Thyroid gland (tissue), 4 donors: Measurements from ENCODE around the gene TMEM259. TPM values are rescaled to one million over a fixed set of nuclear protein-coding genes. Genes with fewer than 3 reads are reported as not detected.

ENCODE experiments used
- DNase-seq, 2 donors: peaks; one replicate each; pipeline ENCODE4 v3.0.0-alpha.2; 2019
- H3K27ac ChIP-seq, 3 donors: fragments of 200-600 bp; sonication (generic); 1 replicate in 2 of 3; 2 replicates in 1 of 3; pipeline ENCODE4 v1.5.1; 2016 to 2019; ENCODE audit warnings: mild to moderate bottlenecking in 1 of 3, moderate library complexity in 1 of 3
- H3K27me3 ChIP-seq: fragments of 200-600 bp; sonication (generic); one replicate; pipeline ENCODE4 v1.5.1; 2019
- H3K36me3 ChIP-seq, 2 donors: fragments of 200-600 bp; sonication (generic); one replicate each; pipeline ENCODE4 v1.5.1; 2016 to 2019
- H3K4me1 ChIP-seq, 2 donors: fragments of 200-600 bp; sonication (generic); one replicate each; pipeline ENCODE4 v1.5.1; 2017 to 2019
- H3K4me3 ChIP-seq, 3 donors: fragments of 200-600 bp; sonication (generic); replicated peaks in 1 of 3; 1 replicate in 2 of 3; 2 replicates in 1 of 3; pipeline ENCODE4 v1.5.1; 2016; ENCODE audit warnings: mild to moderate bottlenecking in 1 of 3
- H3K9me3 ChIP-seq: fragments of 200-600 bp; sonication (generic); one replicate; pipeline ENCODE4 v1.5.1; 2017
- POLR2A ChIP-seq, 2 donors: fragments of 450-650 bp; IDR thresholded peaks; one replicate each; pipeline ENCODE4 v1.6.1; 2017; ENCODE audit warnings: antibody characterized with exemption in 2 of 2, mild to moderate bottlenecking in 2 of 2, moderate library complexity in 1 of 2
- WGBS, 2 donors: methylation state at CpG; one replicate each; pipeline ENCODE4 v1.1.5; 2017; 5-methylcytosine and 5-hydroxymethylcytosine counted together
- intact Hi-C: fragments of 100-400 bp; cut with DNase I; formaldehyde crosslinking; loops from one replicate; pipeline ENCODE4 v1.15.1; 2023
- total RNA-seq, 4 donors: library from RNA; depleted of rRNA; stranded (reverse); fragments of >200 nt; gene quantifications; one replicate each; pipeline ENCODE4 v1.2.3, GENCODE V29; 2016
- TF ChIP-seq, protein P1 (sequence below), 6 experiments: fragments of 200-600 bp in 3 of 6; fragments of 450-650 bp in 3 of 6; sonication (generic) in 3 of 6; IDR thresholded peaks; one replicate each; pipeline ENCODE4 v1.5.1; 2016 to 2019; ENCODE audit warnings: antibody characterized with exemption in 6 of 6, mild to moderate bottlenecking in 2 of 6, inconsistent platforms in 1 of 6, moderate library complexity in 1 of 6

TMEM259 gene
- total RNA-seq, 4 donors from 2014 or later: 162 to 238 (median 192) TPM

GRCh38 chr19:971795-972194 is 49.1 kb downstream of the TMEM259 start:
- no peak overlapping the region for H3K4me3 ChIP-seq
- H3K9me3 ChIP-seq: no peaks in the 10 kb centered on the region
- H3K27me3 ChIP-seq: no peaks in the 10 kb centered on the region
- no peak for TF ChIP-seq POLR2A (IDR thresholded peaks at IDR 0.05)
- TF ChIP-seq, protein P1, sequence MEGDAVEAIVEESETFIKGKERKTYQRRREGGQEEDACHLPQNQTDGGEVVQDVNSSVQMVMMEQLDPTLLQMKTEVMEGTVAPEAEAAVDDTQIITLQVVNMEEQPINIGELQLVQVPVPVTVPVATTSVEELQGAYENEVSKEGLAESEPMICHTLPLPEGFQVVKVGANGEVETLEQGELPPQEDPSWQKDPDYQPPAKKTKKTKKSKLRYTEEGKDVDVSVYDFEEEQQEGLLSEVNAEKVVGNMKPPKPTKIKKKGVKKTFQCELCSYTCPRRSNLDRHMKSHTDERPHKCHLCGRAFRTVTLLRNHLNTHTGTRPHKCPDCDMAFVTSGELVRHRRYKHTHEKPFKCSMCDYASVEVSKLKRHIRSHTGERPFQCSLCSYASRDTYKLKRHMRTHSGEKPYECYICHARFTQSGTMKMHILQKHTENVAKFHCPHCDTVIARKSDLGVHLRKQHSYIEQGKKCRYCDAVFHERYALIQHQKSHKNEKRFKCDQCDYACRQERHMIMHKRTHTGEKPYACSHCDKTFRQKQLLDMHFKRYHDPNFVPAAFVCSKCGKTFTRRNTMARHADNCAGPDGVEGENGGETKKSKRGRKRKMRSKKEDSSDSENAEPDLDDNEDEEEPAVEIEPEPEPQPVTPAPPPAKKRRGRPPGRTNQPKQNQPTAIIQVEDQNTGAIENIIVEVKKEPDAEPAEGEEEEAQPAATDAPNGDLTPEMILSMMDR (IDR thresholded peaks at IDR 0.05): no peak
- peaks cover 11 to 22% of the 10 kb centered on the region in 2 donors for H3K36me3 ChIP-seq
- H3K4me1 ChIP-seq: no peaks in the 10 kb centered on the region
- no peak for DNase-seq
- WGBS, 2 donors: 93 to 94% methylated on average over 24 of the region's 24 CpGs
- no peak overlapping the region for H3K27ac ChIP-seq
- intact Hi-C loops: no loop called here

DNA sequence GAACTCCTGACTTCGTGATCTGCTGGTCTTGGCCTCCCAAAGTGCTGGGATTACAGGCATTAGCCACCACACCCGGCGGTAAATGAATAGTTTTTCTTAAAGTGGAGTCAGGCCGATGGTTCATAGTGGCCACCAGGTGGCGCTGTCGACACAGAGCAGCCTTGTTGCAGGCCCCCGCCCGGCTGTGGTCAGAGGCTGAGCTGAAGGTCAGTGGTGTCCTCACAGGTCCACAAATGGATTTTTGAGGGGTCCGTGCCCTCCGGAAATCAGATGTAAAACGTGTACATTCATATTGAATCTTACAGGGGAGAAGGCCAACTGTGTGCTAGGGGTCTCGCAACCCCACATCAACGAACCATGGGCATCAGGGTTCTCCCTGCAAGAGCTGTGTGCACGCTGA is 50.2 kb downstream of the TMEM259 start:
- intact Hi-C loops: no loop called here
- DNase-seq: no peak
- Histone ChIP-seq H3K27ac (no peak overlapping the region), H3K36me3 (peaks cover 11 to 27% of the 10 kb centered on the region in 2 donors), H3K4me1 (no peaks in the 10 kb centered on the region), H3K4me3 (no peak overlapping the region), H3K9me3 (no peaks in the 10 kb centered on the region), H3K27me3 (no peaks in the 10 kb centered on the region)
- TF ChIP-seq POLR2A (IDR thresholded peaks at IDR 0.05): no peak
- TF ChIP-seq, protein P1 (IDR thresholded peaks at IDR 0.05): peak in 2 of 6 experiments; percentile 34 to 38
- WGBS, 2 donors: 92% methylated on average over 10 to 14 of the region's 14 CpGs

DNA sequence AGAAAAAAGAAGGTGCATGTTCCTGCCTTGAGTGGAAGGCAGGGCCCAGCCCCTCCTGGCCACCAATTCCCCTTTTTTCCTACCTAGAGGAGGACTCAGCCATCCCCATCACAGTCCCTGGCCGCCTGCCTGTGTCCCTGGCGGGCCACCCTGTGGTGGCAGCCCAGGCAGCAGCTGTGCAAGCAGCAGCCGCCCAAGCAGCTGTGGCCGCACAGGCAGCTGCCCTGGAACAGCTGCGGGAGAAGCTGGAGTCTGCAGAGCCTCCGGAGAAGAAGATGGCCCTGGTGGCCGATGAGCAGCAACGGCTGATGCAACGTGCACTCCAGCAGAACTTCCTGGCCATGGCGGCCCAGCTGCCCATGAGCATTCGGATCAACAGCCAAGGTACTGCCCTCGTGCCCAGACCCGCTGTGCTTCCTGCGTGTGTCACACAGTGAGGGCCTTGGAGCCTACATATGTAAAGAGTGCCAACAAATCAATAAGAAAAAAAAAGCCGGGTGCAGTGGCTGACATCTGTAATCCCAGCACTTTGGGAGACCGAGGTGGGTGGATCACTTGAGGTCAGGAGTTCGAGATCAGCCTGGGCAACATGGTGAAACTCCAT is 54.3 kb downstream of the TMEM259 start:
- Histone ChIP-seq H3K4me1 (no peaks in the 10 kb centered on the region), H3K4me3 (no peak overlapping the region), H3K36me3 (peaks cover 6 to 24% of the 10 kb centered on the region in 2 donors), H3K9me3 (no peaks in the 10 kb centered on the region), H3K27me3 (no peaks in the 10 kb centered on the region), H3K27ac (no peak overlapping the region)
- TF ChIP-seq POLR2A (IDR thresholded peaks at IDR 0.05): no peak
- TF ChIP-seq, protein P1 (IDR thresholded peaks at IDR 0.05): no peak
- DNase-seq: no peak
- WGBS, 2 donors: 89 to 96% methylated on average over 14 to 17 of the region's 17 CpGs
- intact Hi-C loops: no loop called here

DNA sequence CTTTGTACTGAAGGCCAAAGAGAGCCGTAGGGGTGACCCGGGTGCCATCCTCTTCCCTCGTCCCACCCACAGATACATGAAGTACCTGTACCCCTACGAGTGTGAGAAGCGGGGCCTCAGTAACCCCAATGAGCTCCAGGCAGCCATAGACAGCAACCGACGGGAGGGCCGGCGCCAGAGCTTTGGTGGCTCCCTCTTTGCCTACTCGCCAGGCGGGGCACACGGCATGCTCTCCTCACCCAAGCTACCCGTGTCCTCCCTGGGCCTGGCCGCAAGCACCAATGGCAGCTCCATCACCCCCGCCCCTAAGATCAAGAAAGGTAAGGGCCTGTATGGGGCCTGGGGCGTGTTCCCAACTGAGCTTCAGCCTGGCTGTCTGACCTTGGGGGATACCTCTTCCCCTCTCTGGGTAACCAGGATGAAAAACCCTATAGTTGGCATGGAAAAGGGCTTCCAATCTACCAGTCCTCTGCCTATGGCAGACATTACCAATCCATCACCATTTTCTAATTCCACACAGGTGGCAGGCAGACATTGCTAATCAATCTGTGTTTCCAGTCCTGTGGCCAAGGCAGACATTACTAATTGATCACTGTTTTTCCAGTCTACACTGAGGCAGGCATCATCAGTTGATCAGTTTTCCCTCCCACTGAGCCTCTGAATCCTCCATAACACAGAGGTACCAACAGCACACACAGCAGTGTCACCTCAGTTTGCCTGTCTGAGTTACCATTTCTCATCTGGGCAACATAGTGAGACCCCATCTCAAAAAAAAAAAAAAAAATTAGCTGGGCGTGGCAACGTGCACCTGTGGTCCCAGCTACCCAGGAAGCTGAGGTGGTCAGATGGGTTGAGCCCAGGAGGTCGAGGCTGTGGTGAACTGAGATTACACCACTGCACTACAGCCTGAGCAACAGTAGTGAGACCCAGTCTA is 55.9 kb downstream of the TMEM259 start:
- WGBS, 2 donors: 97 to 99% methylated on average over 17 to 19 of the region's 19 CpGs
- Histone ChIP-seq H3K36me3 (peaks cover 0 to 14% of the 10 kb centered on the region in 2 donors), H3K4me1 (no peaks in the 10 kb centered on the region), H3K27ac (no peak overlapping the region), H3K27me3 (no peaks in the 10 kb centered on the region), H3K9me3 (no peaks in the 10 kb centered on the region), H3K4me3 (no peak overlapping the region)
- intact Hi-C loops: no loop called here
- TF ChIP-seq, protein P1 (IDR thresholded peaks at IDR 0.05): no peak
- no peak for TF ChIP-seq POLR2A (IDR thresholded peaks at IDR 0.05)
- DNase-seq: no peak

DNA sequence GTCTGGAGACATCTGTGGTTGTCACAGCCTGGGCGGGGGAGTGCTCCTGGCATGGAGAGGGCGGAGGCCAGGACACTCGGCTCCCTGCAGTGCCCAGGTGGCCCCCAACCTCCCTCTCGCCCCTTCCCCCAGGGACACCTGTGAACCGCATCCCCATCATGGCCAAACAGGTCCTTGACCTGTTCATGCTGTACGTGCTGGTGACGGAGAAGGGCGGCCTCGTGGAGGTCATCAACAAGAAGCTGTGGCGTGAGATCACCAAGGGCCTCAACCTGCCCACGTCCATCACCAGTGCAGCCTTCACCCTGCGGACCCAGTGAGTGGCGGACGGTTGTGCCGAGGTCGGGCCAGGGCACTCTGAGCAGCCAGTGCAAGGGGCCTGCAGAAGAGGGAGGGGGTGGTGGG is 56.8 kb downstream of the TMEM259 start:
- Histone ChIP-seq H3K36me3 (peaks cover 0 to 14% of the 10 kb centered on the region in 2 donors), H3K9me3 (no peaks in the 10 kb centered on the region), H3K27ac (no peak overlapping the region), H3K27me3 (no peaks in the 10 kb centered on the region), H3K4me1 (no peaks in the 10 kb centered on the region), H3K4me3 (no peak overlapping the region)
- no peak for TF ChIP-seq POLR2A (IDR thresholded peaks at IDR 0.05)
- TF ChIP-seq, protein P1 (IDR thresholded peaks at IDR 0.05): no peak
- no peak for DNase-seq
- WGBS, 2 donors: 94 to 99% methylated on average over 16 of the region's 16 CpGs
- intact Hi-C loops: no loop called here
